Uterus (tissue), 4 donors: ENCODE data around the gene OS9. TPM values are rescaled to one million over a fixed set of nuclear protein-coding genes. Genes with fewer than 3 reads are reported as not detected.
"Not testable (repeated sequence)": the region's sequence is repeated elsewhere in the genome, so short reads cannot be mapped to it uniquely, and the experiment has no call there.

ENCODE experiments used
- DNase-seq, 2 donors: peaks; one replicate each; pipeline ENCODE4 v3.0.0-alpha.2; 2019 to 2020
- H3K27ac ChIP-seq, 2 donors: fragments of 200-600 bp; sonication (generic); 1 replicate in 1 of 2; 2 replicates in 1 of 2; pipeline ENCODE4 v1.5.1; 2016 to 2018
- H3K27me3 ChIP-seq, 2 donors: fragments of 200-600 bp; sonication (generic); one replicate each; pipeline ENCODE4 v1.5.1; 2018 to 2019; ENCODE audit warnings: control low read depth in 1 of 2
- H3K36me3 ChIP-seq, 2 donors: fragments of 200-600 bp; sonication (generic); one replicate each; pipeline ENCODE4 v1.5.1; 2019; ENCODE audit warnings: control low read depth in 1 of 2
- H3K4me1 ChIP-seq, 2 donors: fragments of 200-600 bp; sonication (generic); one replicate each; pipeline ENCODE4 v1.5.1; 2018 to 2019; ENCODE audit warnings: control low read depth in 1 of 2
- H3K4me3 ChIP-seq, 2 donors: fragments of 200-600 bp; sonication (generic); 1 replicate in 1 of 2; 2 replicates in 1 of 2; pipeline ENCODE4 v1.5.1; 2018 to 2019; ENCODE audit warnings: mild to moderate bottlenecking in 1 of 2
- H3K9me3 ChIP-seq, 2 donors: fragments of 200-600 bp; sonication (generic); one replicate each; pipeline ENCODE4 v1.5.1; 2019; ENCODE audit warnings: control low read depth in 1 of 2
- POLR2A ChIP-seq, 2 donors: fragments of 450-650 bp; IDR thresholded peaks; one replicate each; pipeline ENCODE4 v1.6.1; 2016; ENCODE audit warnings: antibody characterized with exemption in 2 of 2, mild to moderate bottlenecking in 1 of 2, moderate library complexity in 1 of 2
- intact Hi-C: fragments of 100-400 bp; cut with DNase I; formaldehyde crosslinking; loops from one replicate; pipeline ENCODE4 v1.15.1; 2023; ENCODE audit warnings: low total_unique reads
- total RNA-seq, 4 donors: library from RNA; depleted of rRNA in 3 of 4; stranded (reverse); fragments of >200 nt in 3 of 4; gene quantifications; one replicate each; pipeline versions ENCODE4 v1.1.0 to v1.2.4, GENCODE V29; 2014 to 2023
- TF ChIP-seq, protein P1 (sequence below), 4 experiments: fragments of 200-600 bp in 2 of 4; fragments of 450-650 bp in 2 of 4; sonication (generic) in 2 of 4; IDR thresholded peaks; one replicate each; pipeline ENCODE4 v1.5.1; 2016 to 2019; ENCODE audit warnings: antibody characterized with exemption in 4 of 4, mild to moderate bottlenecking in 2 of 4, moderate library complexity in 1 of 4
- donor health status: DM: yes; HTN: yes; CAD: no.

OS9 gene, protein sequence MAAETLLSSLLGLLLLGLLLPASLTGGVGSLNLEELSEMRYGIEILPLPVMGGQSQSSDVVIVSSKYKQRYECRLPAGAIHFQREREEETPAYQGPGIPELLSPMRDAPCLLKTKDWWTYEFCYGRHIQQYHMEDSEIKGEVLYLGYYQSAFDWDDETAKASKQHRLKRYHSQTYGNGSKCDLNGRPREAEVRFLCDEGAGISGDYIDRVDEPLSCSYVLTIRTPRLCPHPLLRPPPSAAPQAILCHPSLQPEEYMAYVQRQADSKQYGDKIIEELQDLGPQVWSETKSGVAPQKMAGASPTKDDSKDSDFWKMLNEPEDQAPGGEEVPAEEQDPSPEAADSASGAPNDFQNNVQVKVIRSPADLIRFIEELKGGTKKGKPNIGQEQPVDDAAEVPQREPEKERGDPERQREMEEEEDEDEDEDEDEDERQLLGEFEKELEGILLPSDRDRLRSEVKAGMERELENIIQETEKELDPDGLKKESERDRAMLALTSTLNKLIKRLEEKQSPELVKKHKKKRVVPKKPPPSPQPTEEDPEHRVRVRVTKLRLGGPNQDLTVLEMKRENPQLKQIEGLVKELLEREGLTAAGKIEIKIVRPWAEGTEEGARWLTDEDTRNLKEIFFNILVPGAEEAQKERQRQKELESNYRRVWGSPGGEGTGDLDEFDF
- total RNA-seq, result 100 to 1,000 TPM; 189 to 339 (median 252) TPM

DNA sequence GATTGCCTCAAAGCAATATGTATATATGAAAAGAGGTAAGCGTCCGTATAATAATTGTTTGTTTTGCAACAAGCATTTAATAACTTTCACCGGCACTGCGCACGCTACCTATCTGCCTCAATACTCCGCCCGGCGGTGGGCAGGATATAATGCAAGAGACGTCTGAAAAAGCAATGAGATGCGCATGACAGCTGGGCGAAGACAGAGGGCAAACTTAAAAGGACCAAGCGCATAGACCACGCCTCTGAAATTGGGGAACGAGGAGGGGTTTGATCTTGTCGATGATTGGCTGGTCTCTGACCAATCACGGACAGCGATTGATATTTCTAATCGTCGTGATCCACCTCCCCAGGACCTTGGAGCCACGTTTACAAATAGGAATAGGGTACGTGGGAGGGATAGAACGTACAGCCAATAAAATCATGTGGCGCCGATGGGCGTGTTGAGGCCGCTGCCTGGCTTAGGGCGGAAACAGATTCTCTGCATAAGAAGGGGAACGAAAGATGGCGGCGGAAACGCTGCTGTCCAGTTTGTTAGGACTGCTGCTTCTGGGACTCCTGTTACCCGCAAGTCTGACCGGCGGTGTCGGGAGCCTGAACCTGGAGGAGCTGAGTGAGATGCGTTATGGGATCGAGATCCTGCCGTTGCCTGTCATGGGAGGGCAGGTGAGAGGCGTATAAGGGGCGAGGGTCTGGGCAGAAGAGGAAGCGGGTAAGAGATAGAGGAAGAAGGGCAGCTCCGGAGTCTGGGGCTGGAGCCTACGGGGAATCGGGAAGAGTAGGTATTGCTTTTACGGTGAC lies at the start of gene OS9:
OS9 (plus strand) TSS at position 474 of the 800 bp plus-strand sequence; CDS start at position 504, 30 bp downstream.
- H3K4me3 ChIP-seq, result peak within 1 kb of the TSS; percentile 87 to 99
- peak within 1 kb of the TSS; percentile 58 to 83 for H3K27ac ChIP-seq
- no peaks in the 10 kb centered on the region for H3K36me3 ChIP-seq
- no peaks in the 10 kb centered on the region for H3K9me3 ChIP-seq
- H3K4me1 ChIP-seq, result peaks cover 0 to 4% of the 10 kb centered on the region in 2 donors
- H3K27me3 ChIP-seq, result no peaks in the 10 kb centered on the region
- intact Hi-C loops, result no loop called here
- peak; percentile 95 to 99 for DNase-seq
- TF ChIP-seq, protein P1, sequence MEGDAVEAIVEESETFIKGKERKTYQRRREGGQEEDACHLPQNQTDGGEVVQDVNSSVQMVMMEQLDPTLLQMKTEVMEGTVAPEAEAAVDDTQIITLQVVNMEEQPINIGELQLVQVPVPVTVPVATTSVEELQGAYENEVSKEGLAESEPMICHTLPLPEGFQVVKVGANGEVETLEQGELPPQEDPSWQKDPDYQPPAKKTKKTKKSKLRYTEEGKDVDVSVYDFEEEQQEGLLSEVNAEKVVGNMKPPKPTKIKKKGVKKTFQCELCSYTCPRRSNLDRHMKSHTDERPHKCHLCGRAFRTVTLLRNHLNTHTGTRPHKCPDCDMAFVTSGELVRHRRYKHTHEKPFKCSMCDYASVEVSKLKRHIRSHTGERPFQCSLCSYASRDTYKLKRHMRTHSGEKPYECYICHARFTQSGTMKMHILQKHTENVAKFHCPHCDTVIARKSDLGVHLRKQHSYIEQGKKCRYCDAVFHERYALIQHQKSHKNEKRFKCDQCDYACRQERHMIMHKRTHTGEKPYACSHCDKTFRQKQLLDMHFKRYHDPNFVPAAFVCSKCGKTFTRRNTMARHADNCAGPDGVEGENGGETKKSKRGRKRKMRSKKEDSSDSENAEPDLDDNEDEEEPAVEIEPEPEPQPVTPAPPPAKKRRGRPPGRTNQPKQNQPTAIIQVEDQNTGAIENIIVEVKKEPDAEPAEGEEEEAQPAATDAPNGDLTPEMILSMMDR (IDR thresholded peaks at IDR 0.05), result peak; percentile 60 to 86 (median 84)
- peak in 1 of 2 donors; percentile 51 for TF ChIP-seq POLR2A (IDR thresholded peaks at IDR 0.05)

DNA sequence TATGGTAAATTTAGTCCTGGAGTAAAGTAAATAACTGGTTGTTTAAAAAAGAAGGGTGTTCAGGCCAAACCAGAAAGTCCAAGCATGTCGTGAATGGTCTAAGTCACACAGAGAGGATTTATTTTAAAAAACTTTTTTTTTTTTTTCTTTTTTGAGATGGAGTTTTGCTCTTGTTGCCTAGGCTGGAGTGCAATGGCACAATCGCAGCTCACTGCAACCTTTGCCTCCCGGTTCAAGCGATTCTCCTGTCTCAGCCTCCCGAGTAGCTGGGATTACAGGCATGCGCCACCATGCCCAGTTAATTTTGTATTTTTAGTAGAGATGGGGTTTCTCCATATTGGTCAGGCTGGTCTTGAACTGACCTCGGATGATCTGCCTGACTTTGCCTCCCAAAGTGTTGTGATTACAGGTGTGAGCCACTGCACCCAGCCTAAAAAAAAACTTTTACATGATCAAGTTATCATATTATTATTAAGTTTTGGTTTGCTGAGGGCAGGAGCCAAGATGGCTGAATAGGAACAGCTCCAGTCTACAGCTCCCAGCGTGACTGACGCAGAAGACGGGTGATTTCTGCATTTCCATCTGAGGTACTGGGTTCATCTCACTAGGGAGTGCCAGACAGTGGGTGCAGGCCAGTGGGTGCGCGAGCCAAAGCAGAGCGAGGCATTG lies 47.8 kb upstream of the OS9 start:
- H3K36me3 ChIP-seq, H3K27ac ChIP-seq, H3K27me3 ChIP-seq, H3K4me1 ChIP-seq, intact Hi-C loops, H3K4me3 ChIP-seq, H3K9me3 ChIP-seq, DNase-seq: not testable (repeated sequence)

DNA sequence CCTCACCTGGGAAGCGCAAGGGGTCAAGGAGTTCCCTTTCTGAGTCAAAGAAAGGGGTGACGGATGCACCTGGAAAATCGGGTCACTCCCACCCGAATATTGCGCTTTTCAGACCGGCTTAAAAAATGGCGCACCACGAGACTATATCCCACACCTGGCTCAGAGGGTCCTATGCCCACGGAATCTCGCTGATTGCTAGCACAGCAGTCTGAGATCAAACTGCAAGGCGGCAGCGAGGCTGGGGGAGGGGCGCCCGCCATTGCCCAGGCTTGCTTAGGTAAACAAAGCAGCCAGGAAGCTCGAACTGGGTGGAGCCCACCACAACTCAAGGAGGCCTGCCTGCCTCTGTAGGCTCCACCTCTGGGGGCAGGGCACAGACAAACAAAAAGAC lies 47.3 kb upstream of the OS9 start:
- H3K27ac ChIP-seq, H3K9me3 ChIP-seq, intact Hi-C loops, H3K27me3 ChIP-seq, H3K36me3 ChIP-seq, H3K4me3 ChIP-seq, DNase-seq, H3K4me1 ChIP-seq: not testable (repeated sequence)

DNA sequence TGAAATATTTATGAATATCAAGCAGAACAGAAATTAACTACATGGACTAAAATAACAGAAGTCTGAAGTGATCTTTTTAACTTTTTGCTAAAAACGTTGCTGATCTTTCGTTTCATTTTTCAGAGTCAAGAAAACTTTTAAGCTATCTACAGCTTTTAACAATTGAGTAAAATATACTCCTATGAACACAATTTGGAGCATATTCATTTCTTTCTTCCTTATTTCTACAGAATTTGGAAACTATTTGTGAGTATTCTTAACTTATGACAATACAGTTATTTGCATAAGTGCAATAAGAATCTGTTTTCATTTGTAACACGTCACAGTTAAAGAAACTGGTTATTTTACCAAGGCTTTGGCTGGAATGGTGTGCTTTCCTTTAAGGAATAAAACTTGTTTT lies 39.9 kb upstream of the OS9 start:
- no peaks in the 10 kb centered on the region for H3K9me3 ChIP-seq
- DNase-seq, result no peak
- no peaks in the 10 kb centered on the region for H3K36me3 ChIP-seq
- no peak overlapping the region for H3K27ac ChIP-seq
- TF ChIP-seq, protein P1 (IDR thresholded peaks at IDR 0.05), result no peak
- no peak for TF ChIP-seq POLR2A (IDR thresholded peaks at IDR 0.05)
- no peak overlapping the region for H3K4me3 ChIP-seq
- intact Hi-C loops, result no loop called here
- H3K4me1 ChIP-seq, result no peaks in the 10 kb centered on the region
- no peaks in the 10 kb centered on the region for H3K27me3 ChIP-seq

DNA sequence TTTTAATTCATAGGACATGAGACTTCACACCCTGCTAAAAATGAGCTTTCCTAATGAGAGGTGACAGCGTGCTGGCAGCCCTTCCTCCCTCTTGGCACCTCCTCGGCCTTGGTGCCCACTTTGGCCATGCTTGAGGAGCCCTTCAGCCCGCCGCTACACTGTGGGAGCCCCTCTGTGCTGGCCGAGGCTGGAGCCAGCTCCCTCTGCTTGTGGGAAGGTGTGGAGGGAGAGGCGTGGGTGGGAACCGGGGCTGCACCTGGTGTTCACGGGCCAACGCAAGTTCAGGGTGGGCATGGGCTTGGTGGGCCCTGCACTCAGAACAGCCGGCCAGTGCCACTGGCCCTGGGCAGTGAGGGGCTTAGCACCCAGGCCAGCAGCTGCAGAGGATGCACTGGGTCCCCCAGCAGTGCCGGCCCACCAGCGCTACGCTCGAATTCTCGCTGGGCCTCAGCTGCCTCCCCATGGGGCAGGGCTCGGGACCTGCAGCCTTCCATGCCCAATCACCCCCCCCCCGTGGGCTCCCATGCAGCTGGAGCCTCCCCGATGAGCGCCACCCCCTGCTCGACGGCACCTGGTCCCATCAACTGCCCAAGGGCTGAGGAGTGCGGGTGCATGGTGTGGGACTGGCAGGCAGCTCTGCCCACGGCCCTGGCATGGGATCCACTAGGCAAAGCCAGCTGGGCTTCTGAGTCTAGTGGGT lies 38.2 kb upstream of the OS9 start:
- intact Hi-C loops, result no loop called here
- no peaks in the 10 kb centered on the region for H3K4me1 ChIP-seq
- no peak overlapping the region for H3K4me3 ChIP-seq
- no peaks in the 10 kb centered on the region for H3K27me3 ChIP-seq
- no peaks in the 10 kb centered on the region for H3K36me3 ChIP-seq
- no peak for DNase-seq
- H3K27ac ChIP-seq, result no peak overlapping the region
- H3K9me3 ChIP-seq, result no peaks in the 10 kb centered on the region
- TF ChIP-seq, protein P1 (IDR thresholded peaks at IDR 0.05), result no peak
- TF ChIP-seq POLR2A (IDR thresholded peaks at IDR 0.05), result no peak

DNA sequence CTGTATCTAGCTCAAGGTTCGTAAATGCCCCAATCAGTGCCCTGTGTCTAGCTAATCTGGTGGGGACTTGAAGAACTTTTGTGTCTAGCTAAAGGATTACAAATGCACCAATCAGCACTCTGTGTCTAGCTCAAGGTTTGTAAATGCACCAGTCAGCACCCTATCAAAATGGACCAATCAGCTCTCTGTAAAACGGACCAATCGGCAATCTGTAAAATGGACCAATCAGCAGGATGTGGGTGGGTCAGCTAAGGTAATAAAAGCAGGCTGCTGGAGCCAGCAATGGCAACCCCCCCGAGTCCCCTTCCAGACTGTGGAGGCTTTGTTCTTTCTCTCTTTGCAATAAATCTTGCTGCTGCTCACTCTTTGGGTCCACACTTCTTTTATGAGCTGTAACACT lies 37.5 kb upstream of the OS9 start:
- intact Hi-C loops, result not testable (repeated sequence)

More for the DNA sequence above, 37.5 kb upstream of the OS9 start:
- H3K27me3 ChIP-seq, H3K27ac ChIP-seq, H3K9me3 ChIP-seq, H3K4me3 ChIP-seq, H3K36me3 ChIP-seq, DNase-seq, H3K4me1 ChIP-seq: not testable (repeated sequence)
